Measurements from ENCODE around the gene SIRT6. TPM values are rescaled to one million over a fixed set of nuclear protein-coding genes. Genes with fewer than 3 reads are reported as not detected.

Gene SIRT6
- total and polyA plus RNA-seq, 9 of the 15 experiments (the other 6 are each of a cell fraction or from before 2014, with no cell fraction given): 1.4 to 41.1 (median 10.2) TPM

- TF ChIP-seq ZNF407 (IDR thresholded peaks at IDR 0.05; ENCODE audit: low read depth) (no peak), ATF7 (IDR thresholded peaks at IDR 0.05) (no peak), KLF6 (CRISPR knock-in tag; IDR thresholded peaks at IDR 0.05; ENCODE audit: borderline replicate concordance) (no peak), RBM25 (IDR thresholded peaks at IDR 0.05; ENCODE audit: low read depth, low read length, severe bottlenecking) (peak; percentile 91)
These were observed 13.6 kb upstream of the SIRT6 start (continued) for GRCh38 chr19:4196009-4196408.

Data from K562 (cell line).